Prostate gland (tissue), 2 donors: Measurements from ENCODE around the gene BCAT1. TPM values are rescaled to one million over a fixed set of nuclear protein-coding genes. Genes with fewer than 3 reads are reported as not detected.
"Not testable (repeated sequence)": the region's sequence is repeated elsewhere in the genome, so short reads cannot be mapped to it uniquely, and the experiment has no call there.

Experiments used
- DNase-seq: peaks from one replicate; pipeline ENCODE4 v3.0.0-alpha.2; 2019; ENCODE audit warnings: low spot score
- H3K27ac ChIP-seq, 2 donors: fragments of 200-600 bp; sonication (generic); 2 replicates each; pipeline ENCODE4 v1.5.1; 2017 to 2019
- H3K27me3 ChIP-seq: fragments of 200-600 bp; sonication (generic); replicated peaks from 2 replicates; pipeline ENCODE4 v1.5.1; 2019; ENCODE audit not compliant: insufficient read depth
- H3K36me3 ChIP-seq, 2 donors: fragments of 200-600 bp; sonication (generic); 1 replicate in 1 of 2; 2 replicates in 1 of 2; pipeline versions ENCODE4 v1.5.1 to v1.8.1; 2017 to 2019
- H3K4me1 ChIP-seq: fragments of 200-600 bp; sonication (generic); replicated peaks from 2 replicates; pipeline ENCODE4 v1.5.1; 2019
- H3K4me3 ChIP-seq, 2 donors: fragments of 200-600 bp; sonication (generic); 2 replicates each; pipeline ENCODE4 v1.5.1; 2017 to 2019
- H3K9me3 ChIP-seq: fragments of 200-600 bp; sonication (generic); 2 replicates; pipeline ENCODE4 v1.5.1; 2017
- CTCF ChIP-seq, 4 experiments: fragments of 200-600 bp in 2 of 4; fragments of 450-650 bp in 2 of 4; sonication (generic) in 2 of 4; IDR thresholded peaks; 1 replicate in 3 of 4; 2 replicates in 1 of 4; pipeline ENCODE4 v1.5.1; 2016 to 2019; ENCODE audit warnings: antibody characterized with exemption in 4 of 4, mild to moderate bottlenecking in 2 of 4, moderate library complexity in 2 of 4
- POLR2A ChIP-seq: fragments of 450-650 bp; IDR thresholded peaks from one replicate; pipeline ENCODE4 v1.6.1; 2016; ENCODE audit warnings: antibody characterized with exemption, mild to moderate bottlenecking
- POLR2AphosphoS5 ChIP-seq: sonication (generic); formaldehyde crosslinking; IDR thresholded peaks from one replicate; pipeline ENCODE4 v1.6.1; 2017; ENCODE audit warnings: antibody characterized with exemption
- WGBS: methylation state at CpG from one replicate; pipeline ENCODE4 v1.1.5; 2018; 5-methylcytosine and 5-hydroxymethylcytosine counted together
- intact Hi-C: fragments of 100-400 bp; cut with DNase I; formaldehyde crosslinking; loops from one replicate; pipeline ENCODE4 v1.14.2; 2022
- total RNA-seq, 2 donors: library from RNA; depleted of rRNA; stranded (reverse); fragments of >200 nt; gene quantifications; one replicate each; pipeline ENCODE4 v1.1.0, GENCODE V29; 2016

The BCAT1 gene
- total RNA-seq, 2 donors from 2014 or later: 0.59 to 43.1 TPM

GRCh38 chr12:24929953-24930352 lies 18.9 kb downstream of the BCAT1 start:
- TF ChIP-seq POLR2A: no peak
- no peak for TF ChIP-seq CTCF (IDR thresholded peaks at IDR 0.05)
- TF ChIP-seq POLR2AphosphoS5: no peak
- Histone ChIP-seq H3K4me3 (no peak overlapping the region), H3K27ac (no peak overlapping the region), H3K4me1 (no peaks in the 10 kb centered on the region), H3K9me3 (no peaks in the 10 kb centered on the region), H3K36me3 (no peaks in the 10 kb centered on the region), H3K27me3 (no peaks in the 10 kb centered on the region)
- intact Hi-C loops: no loop called here
- WGBS: 70% methylated on average over 2 of the region's 2 CpGs
- no peak for DNase-seq

- H3K27ac ChIP-seq, H3K27me3 ChIP-seq, H3K4me1 ChIP-seq, H3K4me3 ChIP-seq, DNase-seq, H3K36me3 ChIP-seq, intact Hi-C loops, H3K9me3 ChIP-seq: not testable (repeated sequence)
- 87% methylated on average over 13 of the region's 13 CpGs for WGBS
These were observed 20.2 kb downstream of the BCAT1 start for GRCh38 chr12:24928533-24929306.

DNA sequence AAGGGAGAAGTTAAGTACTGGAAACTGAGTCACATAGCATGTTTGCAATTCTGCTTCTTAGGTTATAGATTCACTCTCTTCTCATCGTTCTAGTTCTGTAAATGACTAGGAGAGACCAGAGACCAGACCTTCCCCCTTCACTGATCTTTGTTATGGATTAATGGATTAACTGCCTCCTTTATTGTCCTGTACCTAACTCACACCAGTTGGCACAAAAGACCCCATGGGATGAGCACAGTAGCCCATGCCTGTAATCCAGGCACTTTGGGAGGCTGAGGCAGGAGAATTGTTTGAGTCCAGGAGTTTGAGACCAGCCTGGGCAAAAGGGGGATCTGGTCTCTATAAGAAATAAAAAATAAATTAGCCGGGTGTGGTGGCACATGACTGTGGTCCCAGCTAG lies 20.8 kb downstream of the BCAT1 start:
- H3K4me3 ChIP-seq: no peak overlapping the region
- TF ChIP-seq POLR2AphosphoS5 (no peak), CTCF (IDR thresholded peaks at IDR 0.05) (no peak), POLR2A (no peak)
- H3K36me3 ChIP-seq: no peaks in the 10 kb centered on the region
- no peak for DNase-seq
- no peaks in the 10 kb centered on the region for H3K4me1 ChIP-seq
- H3K27me3 ChIP-seq: no peaks in the 10 kb centered on the region
- intact Hi-C loops: no loop called here
- H3K27ac ChIP-seq: no peak overlapping the region
- WGBS: 77% methylated on average over 2 of the region's 2 CpGs
- no peaks in the 10 kb centered on the region for H3K9me3 ChIP-seq

GRCh38 chr12:24926080-24926479 lies 22.8 kb downstream of the BCAT1 start:
- H3K4me3 ChIP-seq, DNase-seq, H3K9me3 ChIP-seq, intact Hi-C loops, H3K27ac ChIP-seq, H3K36me3 ChIP-seq, H3K27me3 ChIP-seq, H3K4me1 ChIP-seq: not testable (repeated sequence)
- WGBS: 94% methylated on average over 18 of the region's 24 CpGs

GRCh38 chr12:24922090-24922489 lies 26.8 kb downstream of the BCAT1 start:
- TF ChIP-seq POLR2AphosphoS5: no peak
- DNase-seq: no peak
- no peaks in the 10 kb centered on the region for H3K9me3 ChIP-seq
- no peaks in the 10 kb centered on the region for H3K36me3 ChIP-seq
- H3K4me3 ChIP-seq: no peak overlapping the region
- intact Hi-C loops: no loop called here
- H3K27me3 ChIP-seq: no peaks in the 10 kb centered on the region
- no peak overlapping the region for H3K27ac ChIP-seq
- no peaks in the 10 kb centered on the region for H3K4me1 ChIP-seq
- 58% methylated on average over 6 of the region's 6 CpGs for WGBS

GRCh38 chr12:24921251-24922038 lies 27.5 kb downstream of the BCAT1 start:
- no peak for DNase-seq
- Histone ChIP-seq H3K27me3 (no peaks in the 10 kb centered on the region), H3K4me1 (no peaks in the 10 kb centered on the region), H3K9me3 (no peaks in the 10 kb centered on the region), H3K36me3 (no peaks in the 10 kb centered on the region), H3K27ac (no peak overlapping the region), H3K4me3 (no peak overlapping the region)
- TF ChIP-seq POLR2A (no peak), POLR2AphosphoS5 (no peak), CTCF (IDR thresholded peaks at IDR 0.05) (no peak)
- 36% methylated on average over 3 of the region's 3 CpGs for WGBS
- intact Hi-C loops: no loop called here
